Measurements from ENCODE around the gene ZBTB8OS.

The ZBTB8OS gene

GRCh38 chr1:32611859-32612188 is 38.5 kb downstream of the ZBTB8OS start:
- DNase-seq (ENCODE audit: low read depth, low spot score), result no peak

GRCh38 chr1:32609180-32609579 is 41.2 kb downstream of the ZBTB8OS start:
- DNase-seq (ENCODE audit: low read depth, low spot score), result no peak

DNA sequence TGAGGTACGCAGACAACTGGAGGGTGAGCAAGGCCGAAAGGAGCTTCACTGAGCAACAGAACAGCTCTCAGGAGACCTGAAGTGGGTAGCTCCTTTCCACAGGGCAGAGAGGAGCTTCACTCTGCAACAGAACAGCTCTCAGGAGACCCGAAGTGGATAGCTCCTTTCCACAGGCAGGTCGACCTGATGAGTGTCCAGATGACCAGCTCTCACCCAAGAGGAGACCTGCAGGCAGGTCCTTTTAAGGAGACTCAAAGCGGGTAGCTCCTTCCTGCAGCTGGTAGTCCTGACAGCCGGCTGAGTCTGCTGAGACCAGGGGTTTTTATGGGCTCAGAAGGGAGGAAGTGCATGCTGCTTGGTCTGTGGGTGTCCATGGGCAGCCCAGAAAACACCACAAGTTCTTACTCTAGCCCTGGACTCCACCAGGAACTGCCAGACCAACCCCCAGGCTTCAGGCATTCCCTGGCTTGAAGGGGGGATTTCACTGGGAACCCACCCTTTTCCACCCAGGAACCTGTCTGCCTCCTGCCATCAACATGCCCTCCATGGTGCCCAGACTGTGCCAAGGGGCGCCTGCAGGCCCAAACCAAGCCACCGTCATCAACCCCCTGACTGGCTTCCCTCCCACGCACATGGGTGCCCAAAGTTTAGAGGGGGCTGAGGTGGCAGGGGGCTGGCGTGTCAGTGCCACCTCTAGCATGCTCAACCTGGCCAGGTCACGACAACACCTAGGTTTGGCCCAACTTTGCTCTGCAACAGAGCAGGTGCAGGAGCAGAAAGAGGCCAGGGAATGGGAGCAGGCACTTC is 43.6 kb downstream of the ZBTB8OS start:
- no peak for DNase-seq (ENCODE audit: low read depth, low spot score)

DNA sequence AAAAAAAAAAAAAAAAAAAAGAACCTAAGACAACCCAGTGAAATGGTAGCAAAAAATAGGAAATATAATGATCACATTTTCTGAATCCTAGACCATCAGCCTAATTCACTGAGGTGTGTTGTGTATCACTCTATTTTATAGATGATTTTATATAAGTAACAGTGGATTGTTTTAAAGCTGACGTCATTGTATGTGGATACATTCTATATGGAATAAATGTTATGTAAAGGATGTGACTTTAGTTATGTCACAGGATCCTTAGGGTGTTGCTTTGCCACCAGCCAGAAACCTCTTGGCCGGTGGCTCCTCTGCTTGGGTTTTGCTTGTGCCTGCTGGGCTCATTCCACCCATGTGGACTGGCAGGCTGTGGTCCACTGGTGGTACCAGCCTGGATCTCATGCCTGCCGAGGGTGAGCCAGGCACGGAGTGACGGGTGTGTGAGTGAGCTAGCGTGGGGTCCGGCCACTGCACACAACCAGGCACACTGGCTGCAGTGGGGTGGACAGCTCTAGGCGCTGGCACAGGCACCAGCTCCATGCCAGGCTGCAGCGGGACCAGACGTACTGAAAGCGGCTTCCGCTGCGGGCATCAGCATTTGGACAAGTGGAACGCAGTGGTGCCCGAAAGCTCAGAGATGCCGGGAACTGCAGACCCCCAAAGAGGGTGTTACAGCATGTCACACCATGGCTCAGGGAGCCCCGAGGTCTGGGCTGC is 44.5 kb downstream of the ZBTB8OS start:
- no peak for DNase-seq (ENCODE audit: low read depth, low spot score)

- no peak for DNase-seq (ENCODE audit: low read depth, low spot score)
Measured at GRCh38 chr1:32600034-32600433, 50.3 kb downstream of the ZBTB8OS start.

GRCh38 chr1:32592943-32593342 is 57.4 kb downstream of the ZBTB8OS start:
- peak; percentile 31 for DNase-seq (ENCODE audit: low read depth, low spot score)

- no peak for DNase-seq (ENCODE audit: low read depth, low spot score)
Measured at GRCh38 chr1:32580348-32581017, 69.9 kb downstream of the ZBTB8OS start.
